H9 (cell line): Measurements from ENCODE around the gene SERTAD1. TPM values are rescaled to one million over a fixed set of nuclear protein-coding genes. Genes with fewer than 3 reads are reported as not detected.

Experiments used
- DNase-seq: peaks from one replicate; pipeline ENCODE4 v3.0.0-alpha.2; 2017
- H2AFZ ChIP-seq: one replicate; pipeline ENCODE4 v1.6.1; 2013; ENCODE audit warnings: mild to moderate bottlenecking, low read length, control low read depth, moderate library complexity
- H2AK5ac ChIP-seq: 2 replicates; pipeline ENCODE4 v1.6.1; 2013; ENCODE audit warnings: low read length, control low read depth, mixed read lengths; ENCODE audit not compliant: insufficient read length
- H2BK120ac ChIP-seq: one replicate; pipeline ENCODE4 v1.6.1; 2013; ENCODE audit warnings: low read depth, mild to moderate bottlenecking, low read length, control low read depth, inconsistent platforms; ENCODE audit not compliant: poor library complexity, severe bottlenecking
- H2BK12ac ChIP-seq: 2 replicates; pipeline ENCODE4 v1.6.1; 2013; ENCODE audit warnings: low read length, control low read depth, mixed read lengths, low read depth; ENCODE audit not compliant: insufficient read length
- H2BK15ac ChIP-seq: 2 replicates; pipeline ENCODE4 v1.6.1; 2013; ENCODE audit warnings: low read depth, low read length, control low read depth
- H2BK20ac ChIP-seq: one replicate; pipeline ENCODE4 v1.6.1; 2013; ENCODE audit warnings: low read depth, mild to moderate bottlenecking, low read length, control low read depth, inconsistent platforms; ENCODE audit not compliant: poor library complexity, severe bottlenecking
- H2BK5ac ChIP-seq: 2 replicates; pipeline ENCODE4 v1.6.1; 2013; ENCODE audit warnings: low read length, control low read depth, mixed read lengths; ENCODE audit not compliant: insufficient read length
- H3K14ac ChIP-seq: 2 replicates; pipeline ENCODE4 v1.6.1; 2013; ENCODE audit warnings: low read length, control low read depth; ENCODE audit not compliant: insufficient read depth
- H3K18ac ChIP-seq: 2 replicates; pipeline ENCODE4 v1.6.1; 2013; ENCODE audit warnings: low read depth, mild to moderate bottlenecking, mixed read lengths, low read length, control low read depth; ENCODE audit not compliant: insufficient read length
- H3K23ac ChIP-seq: 2 replicates; pipeline ENCODE4 v1.6.1; 2013; ENCODE audit warnings: low read length, control low read depth, mixed read lengths, low read depth; ENCODE audit not compliant: insufficient read length
- H3K23me2 ChIP-seq: 2 replicates; pipeline ENCODE4 v1.6.1; 2013; ENCODE audit warnings: low read depth, mild to moderate bottlenecking, mixed read lengths, low read length, control low read depth; ENCODE audit not compliant: insufficient read length, poor library complexity, severe bottlenecking
- H3K27ac ChIP-seq: 2 replicates; pipeline ENCODE4 v1.5.1; 2013; ENCODE audit warnings: low read length, control low read depth, mixed read lengths, low read depth; ENCODE audit not compliant: insufficient read length
- H3K27me3 ChIP-seq: 2 replicates; pipeline ENCODE4 v1.6.1; 2013; ENCODE audit warnings: low read length, control low read depth, inconsistent platforms; ENCODE audit not compliant: insufficient read depth
- H3K4ac ChIP-seq: 2 replicates; pipeline ENCODE4 v1.6.1; 2013; ENCODE audit warnings: low read depth, mild to moderate bottlenecking, control low read depth, inconsistent platforms, low read length, moderate library complexity
- H3K4me1 ChIP-seq: 2 replicates; pipeline ENCODE4 v1.6.1; 2013; ENCODE audit warnings: low read length, control low read depth, inconsistent platforms; ENCODE audit not compliant: insufficient read depth
- H3K4me2 ChIP-seq: 2 replicates; pipeline ENCODE4 v1.6.1; 2013; ENCODE audit warnings: low read length, control low read depth, mixed read lengths; ENCODE audit not compliant: insufficient read length, insufficient read depth
- H3K56ac ChIP-seq: 2 replicates; pipeline ENCODE4 v1.6.1; 2013; ENCODE audit warnings: low read depth, mild to moderate bottlenecking, mixed read lengths, low read length, control low read depth; ENCODE audit not compliant: insufficient read length
- H3K79me1 ChIP-seq: 2 replicates; pipeline ENCODE4 v1.6.1; 2013; ENCODE audit warnings: low read depth, mild to moderate bottlenecking, moderate library complexity, low read length, control low read depth, inconsistent platforms; ENCODE audit not compliant: insufficient read depth, poor library complexity, severe bottlenecking
- H3K79me2 ChIP-seq: 2 replicates; pipeline ENCODE4 v1.6.1; 2013; ENCODE audit warnings: low read length, control low read depth, inconsistent platforms; ENCODE audit not compliant: insufficient read depth
- H3K9ac ChIP-seq: 2 replicates; pipeline ENCODE4 v1.6.1; 2013; ENCODE audit warnings: low read length, control low read depth, mixed read lengths; ENCODE audit not compliant: insufficient read length; ENCODE audit errors: extremely low read depth
- H3K9me3 ChIP-seq: one replicate; pipeline ENCODE4 v1.6.1; 2013; ENCODE audit warnings: low read depth, low read length, inconsistent platforms; ENCODE audit not compliant: control insufficient read depth
- H3T11ph ChIP-seq: one replicate; pipeline ENCODE4 v1.6.1; 2013; ENCODE audit warnings: mild to moderate bottlenecking, low read length, control low read depth, inconsistent platforms
- H4K20me1 ChIP-seq: one replicate; pipeline ENCODE4 v1.6.1; 2013; ENCODE audit not compliant: control insufficient read depth, insufficient read length, insufficient read depth
- H4K5ac ChIP-seq: 2 replicates; pipeline ENCODE4 v1.6.1; 2013; ENCODE audit warnings: low read depth, mild to moderate bottlenecking, mixed read lengths, low read length, control low read depth; ENCODE audit not compliant: insufficient read length
- H4K8ac ChIP-seq: replicated peaks from 2 replicates; pipeline ENCODE4 v1.6.1; 2013; ENCODE audit warnings: low read length, control low read depth, mixed read lengths, low read depth; ENCODE audit not compliant: insufficient read length
- H4K91ac ChIP-seq: 2 replicates; pipeline ENCODE4 v1.6.1; 2013; ENCODE audit warnings: low read depth, mild to moderate bottlenecking, moderate library complexity, mixed read lengths, low read length, control low read depth; ENCODE audit not compliant: insufficient read length
- H3K27ac Mint-ChIP-seq, 3 experiments: 2 replicates in 2 of 3; 3 replicates in 1 of 3; pipeline ENCODE4 v1.8.0; 2020 to 2021; ENCODE audit warnings: mixed read lengths in 3 of 3, mild to moderate bottlenecking in 1 of 3, moderate library complexity in 1 of 3
- H3K27me3 Mint-ChIP-seq: 2 replicates; pipeline ENCODE4 v1.8.0; 2021; ENCODE audit warnings: low read depth, mild to moderate bottlenecking, moderate library complexity, mixed read lengths
- H3K36me3 Mint-ChIP-seq, 3 experiments: 2 replicates in 2 of 3; 3 replicates in 1 of 3; pipeline ENCODE4 v1.8.0; 2020 to 2021; ENCODE audit warnings: low read depth in 3 of 3, mixed read lengths in 3 of 3; ENCODE audit not compliant: insufficient read depth in 1 of 3
- H3K4me1 Mint-ChIP-seq, 2 experiments: 2 replicates each; pipeline ENCODE4 v1.8.0; 2020; ENCODE audit warnings: mixed read lengths in 2 of 2
- H3K4me3 Mint-ChIP-seq, 2 experiments: 2 replicates in 1 of 2; 3 replicates in 1 of 2; pipeline ENCODE4 v1.8.0; 2020 to 2021; ENCODE audit warnings: mild to moderate bottlenecking in 2 of 2, mixed read lengths in 2 of 2, moderate library complexity in 1 of 2
- H3K9me3 Mint-ChIP-seq, 2 experiments: 2 replicates in 1 of 2; 3 replicates in 1 of 2; pipeline ENCODE4 v1.8.0; 2020; ENCODE audit warnings: mild to moderate bottlenecking in 2 of 2, mixed read lengths in 2 of 2, moderate library complexity in 1 of 2
- WGBS: extraction: QIAGEN DNeasy Blood & Tissue Kit; methylation state at CpG from one replicate; pipeline ENCODE4 v1.1.7; 2013; ENCODE audit warnings: missing lambda C conversion rate, low lambda C conversion rate, mixed read lengths; ENCODE audit not compliant: insufficient read length; ENCODE audit errors: extremely low coverage; 5-methylcytosine and 5-hydroxymethylcytosine counted together
- total RNA-seq: library from RNA; stranded (reverse); gene quantifications from 2 replicates; pipeline ENCODE4 v1.2.1, GENCODE V29; 2021
- TF ChIP-seq, protein P1 (sequence below): fragments of 200-600 bp; sonication (generic); conservative IDR thresholded peaks from 3 replicates; pipeline ENCODE4 v1.8.0; 2021; ENCODE audit warnings: antibody characterized with exemption, mild to moderate bottlenecking

The SERTAD1 gene
- total RNA-seq, 1 experiment from 2014 or later, result 7.9 TPM

DNA sequence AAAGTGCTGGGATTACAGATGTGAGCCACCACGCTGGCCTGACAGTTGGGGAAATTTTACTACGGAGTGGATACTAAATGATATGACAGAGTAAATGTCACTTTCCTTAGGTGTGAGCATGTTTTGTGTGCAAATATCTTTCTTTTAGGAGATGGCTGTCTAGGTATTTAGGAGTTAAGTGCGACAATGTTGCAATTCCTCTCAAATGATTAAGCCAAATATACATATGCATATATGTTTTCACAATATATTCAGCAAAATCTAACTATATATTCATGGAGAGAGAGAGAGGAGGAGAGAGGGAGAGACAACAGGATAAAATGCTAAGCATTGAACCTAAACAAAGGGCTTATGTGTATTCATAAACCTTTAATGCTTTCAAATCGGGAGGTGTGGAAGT lies 23.7 kb upstream of the SERTAD1 start:
- Histone ChIP-seq H3K56ac (no peak overlapping the region), H3K27me3 (no peaks in the 10 kb centered on the region), H2BK120ac (no peak overlapping the region), H4K8ac (no peak overlapping the region), H3K4me2 (no peak overlapping the region), H3K4ac (no peak overlapping the region), H3K18ac (no peak overlapping the region), H3K14ac (no peak overlapping the region), H2BK15ac (no peak overlapping the region), H3K23ac (no peak overlapping the region), H4K5ac (no peak overlapping the region), H2BK5ac (no peak overlapping the region), H3K4me1 (no peaks in the 10 kb centered on the region), H3K9me3 (no peaks in the 10 kb centered on the region), H3K79me2 (no peaks in the 10 kb centered on the region), H2AFZ (no peak overlapping the region), H3K9ac (no peak overlapping the region), H2AK5ac (no peak overlapping the region), H2BK12ac (no peak overlapping the region), H3K27ac (no peak overlapping the region), H2BK20ac (no peak overlapping the region), H3K79me1 (no peaks in the 10 kb centered on the region), H3T11ph (no peak overlapping the region), H4K20me1 (no peaks in the 10 kb centered on the region), H3K23me2 (peaks cover 3% of the 10 kb centered on the region), H4K91ac (no peak overlapping the region)
- H3K27me3 Mint-ChIP-seq, result no peaks in the 10 kb centered on the region
- no CpG with 5 or more reads among the region's 4 CpGs for WGBS
- no peak for DNase-seq
- peaks cover 0 to 18% (median 4%) of the 10 kb centered on the region in 3 experiments; a peak in 4 of 7 replicates for H3K36me3 Mint-ChIP-seq
- TF ChIP-seq, protein P1, sequence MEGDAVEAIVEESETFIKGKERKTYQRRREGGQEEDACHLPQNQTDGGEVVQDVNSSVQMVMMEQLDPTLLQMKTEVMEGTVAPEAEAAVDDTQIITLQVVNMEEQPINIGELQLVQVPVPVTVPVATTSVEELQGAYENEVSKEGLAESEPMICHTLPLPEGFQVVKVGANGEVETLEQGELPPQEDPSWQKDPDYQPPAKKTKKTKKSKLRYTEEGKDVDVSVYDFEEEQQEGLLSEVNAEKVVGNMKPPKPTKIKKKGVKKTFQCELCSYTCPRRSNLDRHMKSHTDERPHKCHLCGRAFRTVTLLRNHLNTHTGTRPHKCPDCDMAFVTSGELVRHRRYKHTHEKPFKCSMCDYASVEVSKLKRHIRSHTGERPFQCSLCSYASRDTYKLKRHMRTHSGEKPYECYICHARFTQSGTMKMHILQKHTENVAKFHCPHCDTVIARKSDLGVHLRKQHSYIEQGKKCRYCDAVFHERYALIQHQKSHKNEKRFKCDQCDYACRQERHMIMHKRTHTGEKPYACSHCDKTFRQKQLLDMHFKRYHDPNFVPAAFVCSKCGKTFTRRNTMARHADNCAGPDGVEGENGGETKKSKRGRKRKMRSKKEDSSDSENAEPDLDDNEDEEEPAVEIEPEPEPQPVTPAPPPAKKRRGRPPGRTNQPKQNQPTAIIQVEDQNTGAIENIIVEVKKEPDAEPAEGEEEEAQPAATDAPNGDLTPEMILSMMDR, result no peak
- H3K4me3 Mint-ChIP-seq, result no peak overlapping the region
- H3K4me1 Mint-ChIP-seq, result peaks cover 20 to 24% of the 10 kb centered on the region in 2 experiments
- H3K9me3 Mint-ChIP-seq, result no peaks in the 10 kb centered on the region; a peak in 1 of 5 replicates
- no peak overlapping the region for H3K27ac Mint-ChIP-seq
